GM19395 (cell line): ENCODE results near the gene ADAMTS6.

Source experiments
- ATAC-seq: cut with Tn5 transposase; IDR thresholded peaks from one replicate; pipeline ENCODE4 v1.9.1; 2021; ENCODE audit warnings: mild to moderate bottlenecking, moderate library complexity; ENCODE audit not compliant: unreplicated experiment

ADAMTS6 gene

GRCh38 chr5:65111961-65112658 is 369.6 kb downstream of the ADAMTS6 start:
- ATAC-seq: no peak

GRCh38 chr5:65108786-65109743 is 372.7 kb downstream of the ADAMTS6 start:
- ATAC-seq: no peak

- ATAC-seq: peak; percentile 34
These were observed 376.4 kb downstream of the ADAMTS6 start for GRCh38 chr5:65105301-65105700.

- no peak for ATAC-seq
These were observed 376.9 kb downstream of the ADAMTS6 start for GRCh38 chr5:65104831-65105230.

- no peak for ATAC-seq
These were observed 377.8 kb downstream of the ADAMTS6 start for GRCh38 chr5:65103756-65104440.

GRCh38 chr5:65102976-65103711 is 378.6 kb downstream of the ADAMTS6 start:
- ATAC-seq: peak; percentile 74

- ATAC-seq: peak; percentile 15
These were observed 379.2 kb downstream of the ADAMTS6 start for GRCh38 chr5:65102371-65102975.

GRCh38 chr5:65101632-65102100 is 380.1 kb downstream of the ADAMTS6 start:
- ATAC-seq: no peak

GRCh38 chr5:65100911-65101631 is 380.6 kb downstream of the ADAMTS6 start:
- no peak for ATAC-seq
